Transverse colon (tissue), 4 donors: ENCODE results near the gene DLG5. TPM values are rescaled to one million over a fixed set of nuclear protein-coding genes. Genes with fewer than 3 reads are reported as not detected.

ENCODE experiments used
- DNase-seq: peaks from one replicate; pipeline ENCODE4 v3.0.0-alpha.2; 2019
- H3K27ac ChIP-seq, 4 donors: fragments of 200-600 bp; sonication (generic); 2 replicates each; pipeline ENCODE4 v1.5.1; 2016 to 2018; ENCODE audit warnings: inconsistent platforms in 4 of 4
- H3K27me3 ChIP-seq: fragments of 200-600 bp; sonication (generic); 2 replicates; pipeline ENCODE4 v1.5.1; 2017; ENCODE audit warnings: inconsistent platforms
- H3K36me3 ChIP-seq, 4 donors: fragments of 200-600 bp; sonication (generic); 2 replicates each; pipeline ENCODE4 v1.5.1; 2017 to 2019; ENCODE audit warnings: inconsistent platforms in 4 of 4
- H3K4me1 ChIP-seq, 4 donors: fragments of 200-600 bp; sonication (generic); 2 replicates each; pipeline ENCODE4 v1.5.1; 2017 to 2020; ENCODE audit warnings: inconsistent platforms in 4 of 4
- H3K4me3 ChIP-seq, 4 donors: fragments of 200-600 bp; sonication (generic); 1 replicate in 1 of 4; 2 replicates in 3 of 4; pipeline versions ENCODE4 v1.5.1 to v1.6.1; 2017 to 2019; ENCODE audit warnings: inconsistent platforms in 4 of 4
- H3K9me3 ChIP-seq, 2 donors: fragments of 200-600 bp; sonication (generic); 2 replicates each; pipeline ENCODE4 v1.5.1; 2017 to 2019; ENCODE audit warnings: inconsistent platforms in 2 of 2
- CTCF ChIP-seq, 5 experiments: fragments of 200-600 bp in 3 of 5; fragments of 450-650 bp in 2 of 5; sonication (generic) in 3 of 5; IDR thresholded peaks; 1 replicate in 2 of 5; 2 replicates in 3 of 5; pipeline ENCODE4 v1.5.1; 2016 to 2017; ENCODE audit warnings: antibody characterized with exemption in 5 of 5, inconsistent platforms in 3 of 5, mild to moderate bottlenecking in 2 of 5, moderate library complexity in 1 of 5
- EP300 ChIP-seq: sonication (generic); formaldehyde crosslinking; IDR thresholded peaks from one replicate; pipeline ENCODE4 v1.6.1; 2017; ENCODE audit warnings: antibody characterized with exemption, low read depth
- POLR2A ChIP-seq: fragments of 450-650 bp; IDR thresholded peaks from one replicate; pipeline ENCODE4 v1.6.1; 2016; ENCODE audit warnings: antibody characterized with exemption, mild to moderate bottlenecking, moderate library complexity
- POLR2AphosphoS5 ChIP-seq, 3 donors: sonication (generic); formaldehyde crosslinking; IDR thresholded peaks; one replicate each; pipeline ENCODE4 v1.6.1; 2016; ENCODE audit warnings: antibody characterized with exemption in 3 of 3
- WGBS, 2 donors: methylation state at CpG; one replicate each; pipeline ENCODE4 v1.1.5; 2018; ENCODE audit warnings: low coverage in 1 of 2; 5-methylcytosine and 5-hydroxymethylcytosine counted together
- in situ Hi-C, 4 donors: fragments of 200-750 bp; cut with MboI; loops; one replicate each; pipeline versions ENCODE4 v1.15.0 to v1.15.1; 2017; ENCODE audit warnings: low sequenced_read_pairs in 3 of 4, low pct_ligation_motif_present in 1 of 4, low pct_unique_long_range_greater_than_20kb in 1 of 4
- intact Hi-C: fragments of 100-400 bp; cut with DNase I; formaldehyde crosslinking; loops from one replicate; pipeline ENCODE4 v1.15.1; 2023; ENCODE audit warnings: low total_unique reads
- total RNA-seq, 4 donors: library from RNA; depleted of rRNA; stranded (reverse); fragments of >200 nt; gene quantifications; one replicate each; pipeline ENCODE4 v1.1.0, GENCODE V29; 2016

The DLG5 gene
- total RNA-seq, 4 donors from 2014 or later: 31.4 to 90.1 (median 44.6) TPM

GRCh38 chr10:77969114-77969513 is 42.6 kb upstream of the DLG5 start:
- H3K27ac ChIP-seq: peak overlapping the region; percentile 69 to 81 (median 78)
- TF ChIP-seq CTCF (IDR thresholded peaks at IDR 0.05): no peak
- TF ChIP-seq POLR2A: no peak
- TF ChIP-seq EP300: no peak
- no peak for TF ChIP-seq POLR2AphosphoS5 (IDR thresholded peaks at IDR 0.05)

DNA sequence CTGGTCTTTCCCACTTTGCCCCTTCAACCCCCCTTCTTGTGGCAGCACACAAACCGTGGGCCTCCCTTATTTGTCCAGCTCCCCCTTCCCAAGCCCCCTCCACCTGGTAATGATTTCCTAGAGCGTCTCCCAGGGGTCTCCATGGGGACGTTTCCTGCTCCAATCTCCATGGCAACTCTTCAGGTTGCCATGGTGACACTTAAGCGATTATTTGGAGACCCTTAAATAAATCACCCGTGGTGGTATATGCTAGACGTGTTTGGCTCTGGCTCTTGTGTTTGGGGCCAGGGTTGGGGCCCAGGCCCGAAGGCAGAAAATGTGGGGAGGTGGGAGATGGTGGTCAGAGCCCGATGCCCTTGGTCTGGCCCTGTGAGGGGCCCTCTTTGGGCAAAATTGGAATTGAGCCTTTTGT is 41.1 kb upstream of the DLG5 start:
- Histone ChIP-seq H3K4me3 (no peak overlapping the region), H3K9me3 (no peaks in the 10 kb centered on the region), H3K27ac (no peak overlapping the region), H3K27me3 (no peaks in the 10 kb centered on the region), H3K4me1 (peaks cover 0 to 21% (median 8%) of the 10 kb centered on the region in 4 donors), H3K36me3 (no peaks in the 10 kb centered on the region)
- in situ Hi-C loops (loop anchor here in 1 of 4 donors (25.0 kb wide), 1 partner anchor 105 kb away; no protein-coding TSS in a partner anchor), intact Hi-C loops (no loop called here)
- no peak for TF ChIP-seq EP300
- no peak for TF ChIP-seq POLR2AphosphoS5 (IDR thresholded peaks at IDR 0.05)
- no peak for TF ChIP-seq POLR2A
- no peak for TF ChIP-seq CTCF (IDR thresholded peaks at IDR 0.05)
- 50 to 60% methylated on average over 1 to 8 of the region's 8 CpGs for WGBS, 2 donors
- DNase-seq: no peak

More at GRCh38 chr10:77969114-77969513, 42.6 kb upstream of the DLG5 start:
- DNase-seq: no peak
- Histone ChIP-seq H3K4me1 (peaks cover 0 to 21% (median 8%) of the 10 kb centered on the region in 4 donors), H3K9me3 (no peaks in the 10 kb centered on the region), H3K36me3 (no peaks in the 10 kb centered on the region), H3K27me3 (no peaks in the 10 kb centered on the region), H3K4me3 (no peak overlapping the region)
- in situ Hi-C loops: loop anchor here in 1 of 4 donors (25.0 kb wide), 1 partner anchor 107 kb away; no protein-coding TSS in a partner anchor
- intact Hi-C loops: no loop called here
- 59% methylated on average over 4 of the region's 4 CpGs; no CpG with 5 or more reads in 1 of the 2 donors for WGBS, 2 donors

GRCh38 chr10:77965294-77965693 is 38.7 kb upstream of the DLG5 start:
- no peaks in the 10 kb centered on the region for H3K36me3 ChIP-seq
- WGBS, 2 donors: 80 to 82% methylated on average over 2 to 5 of the region's 5 CpGs
- no peak for DNase-seq
- no peak overlapping the region for H3K4me3 ChIP-seq
- intact Hi-C loops: no loop called here
- H3K27ac ChIP-seq: no peak overlapping the region
- H3K27me3 ChIP-seq: no peaks in the 10 kb centered on the region
- H3K9me3 ChIP-seq: no peaks in the 10 kb centered on the region
- TF ChIP-seq EP300 (no peak), CTCF (IDR thresholded peaks at IDR 0.05) (no peak), POLR2AphosphoS5 (IDR thresholded peaks at IDR 0.05) (no peak), POLR2A (no peak)
- H3K4me1 ChIP-seq: peaks cover 0 to 6% (median 2%) of the 10 kb centered on the region in 4 donors
- in situ Hi-C loops: loop anchor here in 1 of 4 donors (25.0 kb wide), 1 partner anchor 103 kb away; no protein-coding TSS in a partner anchor

GRCh38 chr10:77964811-77965210 is 38.3 kb upstream of the DLG5 start:
- WGBS, 2 donors: 88 to 90% methylated on average over 1 of the region's 1 CpG
- intact Hi-C loops: no loop called here
- Histone ChIP-seq H3K4me3 (no peak overlapping the region), H3K36me3 (no peaks in the 10 kb centered on the region), H3K9me3 (no peaks in the 10 kb centered on the region), H3K4me1 (peaks cover 0 to 6% (median 2%) of the 10 kb centered on the region in 4 donors), H3K27me3 (no peaks in the 10 kb centered on the region), H3K27ac (no peak overlapping the region)
- no peak for DNase-seq
- no peak for TF ChIP-seq CTCF (IDR thresholded peaks at IDR 0.05)
- no peak for TF ChIP-seq POLR2A
- TF ChIP-seq POLR2AphosphoS5 (IDR thresholded peaks at IDR 0.05): no peak
- no peak for TF ChIP-seq EP300
- in situ Hi-C loops: loop anchor here in 1 of 4 donors (25.0 kb wide), 1 partner anchor 103 kb away; no protein-coding TSS in a partner anchor
